Right lobe of liver (tissue), 6 donors: ENCODE results near the gene DRGX. TPM values are rescaled to one million over a fixed set of nuclear protein-coding genes. Genes with fewer than 3 reads are reported as not detected.

ENCODE experiments used
- ATAC-seq, 4 donors: fragments of 200-7000 bp; cut with Tn5 transposase; one replicate each; pipeline ENCODE4 v1.9.1; 2020; ENCODE audit warnings: mild to moderate bottlenecking in 4 of 4, moderate library complexity in 4 of 4
- DNase-seq, 3 donors: peaks; one replicate each; pipeline ENCODE4 v3.0.0-alpha.2; 2020
- H3K27ac ChIP-seq, 3 donors: fragments of 200-600 bp; one replicate each; pipeline ENCODE4 v1.8.0; 2022
- H3K27me3 ChIP-seq, 2 donors: fragments of 200-600 bp; one replicate each; pipeline ENCODE4 v1.8.0; 2022
- H3K36me3 ChIP-seq, 4 donors: fragments of 200-600 bp; sonication (generic) in 1 of 4; one replicate each; pipeline versions ENCODE4 v1.5.1 to v1.8.0; 2017 to 2022; ENCODE audit warnings: control low read depth in 1 of 4
- H3K4me1 ChIP-seq, 4 donors: fragments of 200-600 bp; sonication (generic) in 1 of 4; one replicate each; pipeline versions ENCODE4 v1.5.1 to v1.8.0; 2017 to 2022; ENCODE audit warnings: control low read depth in 1 of 4
- H3K4me3 ChIP-seq, 3 donors: fragments of 200-600 bp; one replicate each; pipeline ENCODE4 v1.8.0; 2022
- H3K9me3 ChIP-seq, 4 donors: fragments of 200-600 bp; sonication (generic) in 1 of 4; one replicate each; pipeline versions ENCODE4 v1.5.1 to v1.8.0; 2017 to 2022; ENCODE audit warnings: control low read depth in 1 of 4
- POLR2A ChIP-seq: fragments of 450-650 bp; IDR thresholded peaks from one replicate; pipeline ENCODE4 v1.6.1; 2017; ENCODE audit warnings: antibody characterized with exemption, mild to moderate bottlenecking
- WGBS: methylation state at CpG from one replicate; pipeline ENCODE4 v1.1.6; 2018; ENCODE audit warnings: low coverage, low lambda C conversion rate; ENCODE audit not compliant: insufficient coverage; ENCODE audit errors: missing lambda C conversion rate; 5-methylcytosine and 5-hydroxymethylcytosine counted together
- intact Hi-C, 2 donors: fragments of 100-400 bp; cut with DNase I; formaldehyde crosslinking; loops; one replicate each; pipeline versions ENCODE4 v1.11.2 to v1.14.1; 2022
- total RNA-seq, 6 experiments: library from RNA; depleted of rRNA in 2 of 6; stranded (reverse); fragments of >200 nt in 2 of 6; fragmentation: NEBNext Ultra II Directional in 3 of 6; extraction: Animal tissue kit (Norgen Biotek cat#: 25700) in 3 of 6; gene quantifications; one replicate each; pipeline versions ENCODE4 v1.1.0 to v1.2.4, GENCODE V29; 2016 to 2023
- TF ChIP-seq, protein P1 (sequence below), 4 donors: fragments of 200-600 bp in 3 of 4; fragments of 450-650 bp in 1 of 4; IDR thresholded peaks; one replicate each; pipeline versions ENCODE4 v1.5.1 to v1.8.0; 2016 to 2022; ENCODE audit warnings: antibody characterized with exemption in 4 of 4, mild to moderate bottlenecking in 2 of 4
- donor health status: DM: no; HTN: yes; CAD: no.
- donor health status: DM: no; HTN: no; CAD: no.
- donor health status: DM: no; HTN: no; CAD: no.
- donor health status: DM: no; HTN: yes; CAD: no.
- donor health status: DM: no; HTN: yes; CAD: no.

Gene DRGX
- total RNA-seq, 6 experiments from 2014 or later = not detected

DNA sequence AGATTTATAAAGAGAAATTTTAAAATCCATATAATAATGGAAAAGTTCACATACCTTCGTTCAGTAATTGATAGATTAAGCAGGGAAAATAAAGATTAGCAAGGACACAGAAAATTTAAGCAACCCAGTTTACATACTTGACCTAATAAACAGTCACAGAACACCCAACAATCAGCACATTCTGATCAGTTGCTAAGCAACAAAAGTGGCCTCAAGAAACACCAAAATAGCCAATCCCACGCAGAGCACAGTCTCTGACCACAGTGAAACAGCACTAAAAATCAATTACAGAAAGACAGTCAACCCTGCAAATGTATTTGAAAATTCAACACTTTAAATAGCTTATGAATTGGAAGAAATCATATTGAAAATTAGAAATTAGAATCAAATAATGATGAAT lies 39.3 kb upstream of the DRGX start:
- no peak overlapping the region for H3K4me3 ChIP-seq
- intact Hi-C loops = no loop called here
- DNase-seq (no peak), ATAC-seq (no peak)
- H3K27me3 ChIP-seq = no peaks in the 10 kb centered on the region
- TF ChIP-seq, protein P1, sequence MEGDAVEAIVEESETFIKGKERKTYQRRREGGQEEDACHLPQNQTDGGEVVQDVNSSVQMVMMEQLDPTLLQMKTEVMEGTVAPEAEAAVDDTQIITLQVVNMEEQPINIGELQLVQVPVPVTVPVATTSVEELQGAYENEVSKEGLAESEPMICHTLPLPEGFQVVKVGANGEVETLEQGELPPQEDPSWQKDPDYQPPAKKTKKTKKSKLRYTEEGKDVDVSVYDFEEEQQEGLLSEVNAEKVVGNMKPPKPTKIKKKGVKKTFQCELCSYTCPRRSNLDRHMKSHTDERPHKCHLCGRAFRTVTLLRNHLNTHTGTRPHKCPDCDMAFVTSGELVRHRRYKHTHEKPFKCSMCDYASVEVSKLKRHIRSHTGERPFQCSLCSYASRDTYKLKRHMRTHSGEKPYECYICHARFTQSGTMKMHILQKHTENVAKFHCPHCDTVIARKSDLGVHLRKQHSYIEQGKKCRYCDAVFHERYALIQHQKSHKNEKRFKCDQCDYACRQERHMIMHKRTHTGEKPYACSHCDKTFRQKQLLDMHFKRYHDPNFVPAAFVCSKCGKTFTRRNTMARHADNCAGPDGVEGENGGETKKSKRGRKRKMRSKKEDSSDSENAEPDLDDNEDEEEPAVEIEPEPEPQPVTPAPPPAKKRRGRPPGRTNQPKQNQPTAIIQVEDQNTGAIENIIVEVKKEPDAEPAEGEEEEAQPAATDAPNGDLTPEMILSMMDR (IDR thresholded peaks at IDR 0.05) = no peak
- no peak for TF ChIP-seq POLR2A
- no peaks in the 10 kb centered on the region for H3K9me3 ChIP-seq
- H3K27ac ChIP-seq = no peak overlapping the region
- H3K4me1 ChIP-seq = no peaks in the 10 kb centered on the region
- no peaks in the 10 kb centered on the region for H3K36me3 ChIP-seq
- WGBS = 88% methylated on average over 2 of the region's 2 CpGs

DNA sequence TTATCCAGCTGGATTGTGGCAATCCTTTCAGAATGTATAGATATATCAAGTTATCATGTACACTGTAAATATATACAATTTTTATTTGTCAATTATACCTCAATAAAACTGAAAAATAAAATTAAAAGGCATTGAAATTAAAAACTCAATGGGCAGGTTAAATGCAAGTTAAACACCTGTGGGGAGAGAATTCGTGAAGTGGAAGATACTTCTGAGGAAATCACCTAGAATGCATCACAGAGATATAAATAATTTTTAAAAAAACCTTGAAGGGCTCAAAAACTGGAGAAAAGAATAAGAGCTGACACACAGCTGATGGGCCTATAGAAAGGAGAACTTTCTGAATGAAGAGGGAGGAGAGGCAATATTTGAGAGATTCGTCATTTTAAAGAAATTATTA lies 37.2 kb upstream of the DRGX start:
- no peak overlapping the region for H3K4me3 ChIP-seq
- no peaks in the 10 kb centered on the region for H3K27me3 ChIP-seq
- no peak overlapping the region for H3K27ac ChIP-seq
- H3K36me3 ChIP-seq = no peaks in the 10 kb centered on the region
- intact Hi-C loops = no loop called here
- 76% methylated on average over 2 of the region's 2 CpGs for WGBS
- ATAC-seq = no peak
- no peak for TF ChIP-seq POLR2A
- TF ChIP-seq, protein P1 (IDR thresholded peaks at IDR 0.05) = no peak
- H3K4me1 ChIP-seq = no peaks in the 10 kb centered on the region
- no peaks in the 10 kb centered on the region for H3K9me3 ChIP-seq
- no peak for DNase-seq

DNA sequence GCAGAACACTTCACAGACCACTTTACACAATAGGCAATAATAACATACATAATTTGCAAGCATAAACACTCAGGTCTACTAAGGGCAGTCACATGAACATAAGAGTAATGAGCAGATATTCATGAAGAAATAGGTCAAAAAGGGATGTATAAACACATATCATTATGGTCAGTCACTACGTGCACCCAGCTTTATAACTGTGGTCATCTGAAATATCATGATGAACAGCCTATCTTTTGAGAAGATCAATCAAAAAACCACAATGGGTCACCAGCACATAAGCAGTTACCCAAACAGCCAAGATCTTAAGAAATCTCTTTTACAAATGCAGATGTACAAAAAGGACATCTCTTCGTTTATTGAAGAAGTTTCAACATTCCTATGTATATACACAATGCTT lies 35.5 kb upstream of the DRGX start:
- Histone ChIP-seq H3K36me3 (no peaks in the 10 kb centered on the region), H3K4me3 (no peak overlapping the region), H3K9me3 (no peaks in the 10 kb centered on the region), H3K27me3 (no peaks in the 10 kb centered on the region), H3K27ac (no peak overlapping the region), H3K4me1 (no peaks in the 10 kb centered on the region)
- intact Hi-C loops = no loop called here
- 66% methylated on average over 2 of the region's 2 CpGs for WGBS
- ATAC-seq = no peak
- no peak for DNase-seq
- TF ChIP-seq, protein P1 (IDR thresholded peaks at IDR 0.05) = no peak
- TF ChIP-seq POLR2A = no peak

DNA sequence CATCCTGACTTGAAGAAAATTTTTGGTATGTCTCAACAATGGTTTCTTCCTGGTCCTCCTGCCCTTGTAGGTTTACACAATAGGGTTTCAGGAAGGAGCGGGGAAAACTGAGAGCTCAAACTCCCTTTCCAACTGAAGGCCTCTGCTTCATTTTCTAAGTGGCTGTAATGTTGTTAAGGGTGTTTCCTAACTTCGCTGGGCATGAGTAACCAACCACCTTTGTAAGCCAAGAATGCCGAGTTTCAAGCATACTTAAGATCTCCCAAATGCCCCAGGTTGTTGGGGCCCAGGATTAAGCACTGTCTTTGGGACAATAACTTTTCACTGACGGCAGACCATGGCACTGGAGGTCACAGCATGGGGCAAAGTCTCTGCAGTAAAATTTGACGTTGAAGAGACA lies 33.6 kb upstream of the DRGX start:
- Histone ChIP-seq H3K27me3 (no peaks in the 10 kb centered on the region), H3K36me3 (no peaks in the 10 kb centered on the region), H3K4me1 (no peaks in the 10 kb centered on the region), H3K9me3 (no peaks in the 10 kb centered on the region), H3K27ac (no peak overlapping the region), H3K4me3 (no peak overlapping the region)
- TF ChIP-seq, protein P1 (IDR thresholded peaks at IDR 0.05) = no peak
- TF ChIP-seq POLR2A = no peak
- intact Hi-C loops = no loop called here
- ATAC-seq = no peak
- 70% methylated on average over 5 of the region's 5 CpGs for WGBS
- DNase-seq = no peak
